GM13976 (cell line): Measurements from ENCODE around the gene RNF113A.
"Not testable (repeated sequence)": the region's sequence is repeated elsewhere in the genome, so short reads cannot be mapped to it uniquely, and the experiment has no call there.

Source experiments
- DNase-seq: peaks from one replicate; pipeline ENCODE4 v3.0.0; 2012; ENCODE audit warnings: low spot score
- in situ Hi-C: fragments of 300-500 bp; cut with MboI; formaldehyde crosslinking; loops from one replicate; pipeline ENCODE4 v1.12.0; 2022; ENCODE audit warnings: low sequenced_read_pairs, mixed read lengths, inconsistent platforms; ENCODE audit not compliant: unreplicated experiment
- TF ChIP-seq, protein P1 (sequence below): IDR thresholded peaks from 2 replicates; pipeline ENCODE4 v1.5.1; 2012; ENCODE audit warnings: borderline replicate concordance, mild to moderate bottlenecking; ENCODE audit not compliant: insufficient read depth; ENCODE audit errors: extremely low read depth, missing control alignments, control extremely low read depth

Gene RNF113A

DNA sequence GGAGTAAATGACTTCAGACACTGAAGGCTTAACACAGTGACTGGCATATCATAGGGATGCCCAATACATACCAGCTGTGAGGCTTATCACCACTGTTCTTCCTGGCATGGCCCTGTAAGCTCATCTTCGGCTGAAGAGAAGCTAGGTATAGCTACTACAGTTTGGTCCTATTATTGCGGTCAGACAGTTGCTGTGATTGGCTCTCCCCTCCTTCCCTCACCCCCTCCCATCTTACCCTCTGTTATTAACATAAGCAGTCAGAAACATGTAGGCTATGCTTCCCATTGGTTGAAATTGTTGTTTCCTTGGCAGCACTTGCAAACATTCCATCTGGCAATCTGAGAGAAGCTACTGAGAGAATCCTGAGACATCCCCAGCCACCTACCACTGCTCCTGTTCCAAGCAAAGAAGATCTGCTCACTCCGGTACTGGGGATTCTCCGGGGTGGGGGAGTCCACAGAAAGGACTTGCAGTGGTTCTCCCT lies 24.4 kb upstream of the RNF113A start, which contains the start of gene AKAP14:
TSS of gene AKAP14 (plus strand) at position 51 of the 484 bp plus-strand sequence. CDS start 7,331 bp downstream, outside the sequence.
- in situ Hi-C loops, result no loop called here
- TF ChIP-seq, protein P1, sequence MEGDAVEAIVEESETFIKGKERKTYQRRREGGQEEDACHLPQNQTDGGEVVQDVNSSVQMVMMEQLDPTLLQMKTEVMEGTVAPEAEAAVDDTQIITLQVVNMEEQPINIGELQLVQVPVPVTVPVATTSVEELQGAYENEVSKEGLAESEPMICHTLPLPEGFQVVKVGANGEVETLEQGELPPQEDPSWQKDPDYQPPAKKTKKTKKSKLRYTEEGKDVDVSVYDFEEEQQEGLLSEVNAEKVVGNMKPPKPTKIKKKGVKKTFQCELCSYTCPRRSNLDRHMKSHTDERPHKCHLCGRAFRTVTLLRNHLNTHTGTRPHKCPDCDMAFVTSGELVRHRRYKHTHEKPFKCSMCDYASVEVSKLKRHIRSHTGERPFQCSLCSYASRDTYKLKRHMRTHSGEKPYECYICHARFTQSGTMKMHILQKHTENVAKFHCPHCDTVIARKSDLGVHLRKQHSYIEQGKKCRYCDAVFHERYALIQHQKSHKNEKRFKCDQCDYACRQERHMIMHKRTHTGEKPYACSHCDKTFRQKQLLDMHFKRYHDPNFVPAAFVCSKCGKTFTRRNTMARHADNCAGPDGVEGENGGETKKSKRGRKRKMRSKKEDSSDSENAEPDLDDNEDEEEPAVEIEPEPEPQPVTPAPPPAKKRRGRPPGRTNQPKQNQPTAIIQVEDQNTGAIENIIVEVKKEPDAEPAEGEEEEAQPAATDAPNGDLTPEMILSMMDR, result no peak
- DNase-seq, result no peak

DNA sequence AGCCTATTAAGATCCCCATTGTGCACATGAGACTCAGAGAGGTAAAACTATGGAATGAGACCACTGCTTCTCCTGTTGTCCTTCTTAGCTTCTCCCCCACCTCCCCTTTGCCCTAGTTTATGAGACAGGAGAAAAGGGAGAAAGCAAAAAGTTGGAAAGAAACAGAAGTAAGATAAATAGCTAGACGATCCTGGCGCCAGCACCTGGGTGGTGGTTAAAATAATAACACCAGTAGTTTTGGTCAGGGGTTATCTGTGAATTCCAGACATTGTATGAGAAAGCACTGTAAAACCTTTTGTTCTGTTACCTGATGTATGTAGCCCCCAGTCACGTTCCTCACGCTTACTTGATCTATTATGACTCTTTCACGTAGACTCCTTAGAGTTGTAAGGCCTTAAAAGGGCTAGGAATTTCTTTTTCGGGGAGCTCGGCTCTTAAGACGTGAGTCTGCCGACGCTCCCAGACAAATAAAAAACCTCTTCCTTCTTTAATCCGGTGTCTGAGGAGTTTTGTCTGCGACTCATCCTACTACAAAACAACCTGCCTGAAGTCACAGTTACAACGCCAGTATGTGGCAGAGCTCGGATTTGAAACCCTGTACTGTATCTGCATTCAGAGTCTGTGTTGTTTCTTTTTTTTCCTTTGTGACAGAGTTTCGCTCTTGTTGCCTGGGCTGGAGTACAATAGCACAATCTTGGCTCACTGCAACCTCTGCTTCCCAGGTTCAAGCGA lies 20.6 kb upstream of the RNF113A start:
- DNase-seq, in situ Hi-C loops: not testable (repeated sequence)

DNA sequence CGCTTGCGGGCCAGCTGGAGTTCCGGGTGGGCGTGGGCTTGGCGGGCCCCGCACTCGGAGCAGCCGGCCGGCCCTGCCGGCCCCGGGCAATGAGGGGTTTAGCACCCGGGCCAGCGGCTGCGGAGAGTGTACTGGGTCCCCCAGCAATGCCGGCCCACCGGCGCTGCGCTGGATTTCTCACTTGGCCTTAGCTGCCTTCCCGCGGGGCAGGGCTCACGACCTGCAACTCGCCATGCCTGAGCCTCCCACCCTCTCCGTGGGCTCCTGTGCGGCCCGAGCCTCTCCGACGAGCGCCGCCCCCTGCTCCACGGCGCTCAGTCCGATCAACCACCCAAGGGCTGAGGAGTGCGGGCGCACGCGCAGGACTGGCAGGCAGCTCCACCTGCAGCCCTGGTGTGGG lies 19.1 kb upstream of the RNF113A start:
- in situ Hi-C loops, DNase-seq: not testable (repeated sequence)

DNA sequence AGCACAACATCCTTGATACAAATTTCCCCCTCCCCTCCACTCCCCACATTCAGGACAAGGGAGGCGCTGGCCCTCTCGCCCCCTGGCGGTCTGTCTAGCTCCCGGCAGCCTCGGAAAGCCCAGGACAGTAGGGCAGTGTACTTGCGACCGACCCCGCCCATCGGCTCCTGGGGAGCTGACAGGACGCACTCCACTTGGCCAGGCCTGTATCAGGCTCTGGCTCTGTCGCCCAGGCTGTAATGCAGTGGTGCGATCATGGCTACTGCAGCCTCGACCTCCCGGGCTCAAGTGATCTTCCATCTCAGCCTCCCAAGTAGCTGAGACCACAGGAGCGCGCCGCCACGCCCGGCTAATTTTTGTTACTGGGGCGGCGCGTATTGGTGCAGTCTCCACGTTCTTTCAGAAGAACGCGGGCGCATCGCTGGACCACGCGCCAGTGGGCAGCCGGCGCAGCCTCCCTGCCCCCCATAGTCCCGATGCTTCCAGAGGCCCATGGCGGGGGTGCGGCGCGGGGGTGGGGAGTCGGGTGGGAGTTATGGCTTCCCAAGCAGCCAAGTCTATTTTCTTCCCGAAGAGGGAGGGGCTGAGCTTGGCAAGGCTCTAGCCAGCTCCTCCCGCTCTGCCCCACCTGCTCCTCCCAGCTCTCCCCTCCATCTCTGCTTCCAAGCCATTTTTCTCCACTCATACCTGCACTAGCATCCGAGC lies 16.3 kb upstream of the RNF113A start:
- in situ Hi-C loops, result no loop called here
- peak; percentile 65 for DNase-seq
- TF ChIP-seq, protein P1, result peak; percentile 36

DNA sequence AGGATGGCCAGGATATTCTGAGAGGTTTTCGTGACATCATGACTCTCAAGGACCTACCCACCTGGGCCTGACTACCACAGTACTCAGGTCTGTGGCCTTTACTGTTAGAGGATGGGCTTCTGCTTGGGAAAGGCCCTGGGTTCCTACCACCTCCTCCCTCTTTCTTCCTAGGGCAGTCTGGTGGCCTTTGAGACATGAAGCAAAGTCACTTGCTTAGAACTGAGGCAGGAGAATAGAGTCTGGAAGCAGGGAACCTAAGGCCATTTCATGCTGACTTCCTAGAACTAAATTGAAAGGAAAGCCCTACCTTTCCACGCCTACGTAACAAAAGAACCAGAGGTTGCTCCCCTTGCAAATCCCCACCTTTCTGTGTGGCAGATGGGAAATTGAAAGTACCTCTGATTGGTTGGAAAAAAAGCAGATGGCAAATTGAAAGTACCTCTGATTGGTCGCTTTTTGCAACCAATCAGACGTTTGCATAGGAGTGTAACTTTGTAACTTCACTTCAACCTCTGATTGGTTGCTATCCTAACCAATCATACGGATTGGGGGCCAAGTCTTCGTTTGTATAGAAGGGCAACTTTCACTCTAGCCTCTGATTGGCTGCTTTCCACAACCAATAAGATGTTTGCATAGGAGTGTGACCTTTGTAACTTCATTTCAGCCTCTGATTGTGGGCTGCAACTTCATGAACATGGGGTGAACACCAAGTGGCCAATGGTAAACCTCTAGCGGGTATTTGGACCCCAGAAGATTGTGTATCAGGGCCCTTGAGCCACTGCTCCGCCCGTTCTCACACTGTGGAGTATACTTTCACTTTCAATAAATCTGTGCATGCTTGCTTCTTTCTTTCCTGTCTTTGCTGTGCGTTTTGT lies 14.3 kb upstream of the RNF113A start:
- TF ChIP-seq, protein P1, result no peak

DNA sequence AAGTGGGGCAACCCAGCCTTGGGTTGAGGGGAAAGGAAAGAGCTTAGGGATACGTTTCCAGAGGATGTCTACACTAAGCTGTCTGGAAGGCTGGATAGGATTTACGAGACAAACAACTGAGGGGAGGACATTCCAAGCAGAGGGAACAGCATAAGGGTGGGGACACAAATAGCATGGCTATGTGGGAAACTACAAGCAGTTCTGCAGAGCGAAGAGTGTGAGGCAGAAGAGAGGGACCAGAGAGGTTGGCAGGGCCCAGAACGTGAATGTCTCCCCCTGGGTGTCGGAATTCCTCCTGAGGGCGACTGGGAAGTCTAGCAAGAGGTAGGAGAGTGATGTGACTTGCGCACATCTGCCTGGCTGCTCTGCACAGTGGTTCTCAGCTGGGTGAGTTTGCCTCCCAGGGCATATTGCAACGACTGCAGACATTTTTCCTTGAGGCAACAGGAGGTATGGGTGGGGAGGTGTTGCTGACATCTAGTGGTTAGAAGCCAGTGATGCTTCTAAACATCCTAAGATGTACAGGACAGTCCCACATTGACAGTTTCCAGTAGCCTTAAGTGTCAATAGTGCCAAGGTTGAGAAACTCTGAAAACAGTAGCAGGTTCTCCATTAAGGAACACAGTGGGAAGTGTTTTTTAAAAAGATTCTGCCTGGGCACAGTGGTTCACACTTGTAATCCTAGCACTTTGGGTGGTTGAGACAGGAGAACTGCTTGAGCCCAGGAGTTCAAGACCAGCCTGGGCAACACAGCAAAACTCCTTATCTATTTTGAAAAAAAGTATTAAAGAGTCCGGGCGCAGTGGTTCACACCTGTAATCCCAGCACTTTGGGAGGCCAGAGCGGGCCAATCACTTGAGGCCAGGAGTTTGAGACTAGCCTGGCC lies 9.3 kb upstream of the RNF113A start:
- TF ChIP-seq, protein P1, result peak; percentile 62
- in situ Hi-C loops, result no loop called here

More for the DNA sequence above, 14.3 kb upstream of the RNF113A start:
- in situ Hi-C loops, result no loop called here
- DNase-seq, result no peak

DNA sequence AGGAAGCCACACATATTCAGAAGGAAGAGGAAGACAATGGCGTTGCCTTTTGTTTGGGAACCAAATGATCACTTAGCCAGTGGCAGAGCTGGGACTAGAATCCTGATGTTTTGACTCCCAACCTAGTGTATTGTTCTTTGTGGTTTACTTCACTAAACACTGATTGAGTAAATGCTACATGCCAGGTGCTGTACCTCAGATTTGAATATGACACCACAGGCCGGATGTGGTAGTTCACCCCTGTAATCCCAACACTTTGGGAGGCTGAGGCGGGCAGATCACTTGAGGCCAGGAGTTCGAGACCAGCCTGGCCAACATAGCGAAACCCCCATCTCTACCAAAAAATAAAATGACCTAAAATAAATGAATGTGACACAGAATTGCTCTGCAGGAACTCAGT lies 8.5 kb upstream of the RNF113A start:
- in situ Hi-C loops, result no loop called here

More for the DNA sequence above, 9.3 kb upstream of the RNF113A start:
- DNase-seq, result peak; percentile 60

More for the DNA sequence above, 8.5 kb upstream of the RNF113A start:
- TF ChIP-seq, protein P1, result no peak
- DNase-seq, result no peak
